ENCODE data around the gene PAX5.

DNA sequence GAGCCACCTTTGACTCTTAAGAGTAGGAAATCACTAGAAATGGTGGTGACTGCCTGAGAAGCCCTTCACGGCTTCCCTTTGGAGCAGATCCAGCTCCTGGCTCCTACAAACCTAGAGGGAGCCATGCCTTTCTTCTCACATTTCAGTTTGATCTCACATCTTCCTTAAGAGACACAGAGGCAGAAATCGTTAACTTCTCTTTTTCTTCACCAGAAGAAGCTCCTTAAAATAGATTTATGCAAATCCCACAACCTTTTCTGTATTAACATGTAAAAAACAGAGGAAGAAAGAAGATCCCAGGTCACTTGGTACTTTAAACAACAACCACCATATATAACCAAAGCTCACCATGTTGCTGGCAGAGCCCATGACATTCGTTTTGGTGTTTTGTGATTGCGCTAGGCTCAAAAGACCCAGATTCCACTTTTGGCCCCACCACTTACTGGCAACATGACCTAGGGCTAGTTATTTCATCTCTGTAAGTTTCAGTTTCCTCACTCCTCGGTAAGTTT is 29.6 kb downstream of the PAX5 start:
- TF ChIP-seq, protein P1, sequence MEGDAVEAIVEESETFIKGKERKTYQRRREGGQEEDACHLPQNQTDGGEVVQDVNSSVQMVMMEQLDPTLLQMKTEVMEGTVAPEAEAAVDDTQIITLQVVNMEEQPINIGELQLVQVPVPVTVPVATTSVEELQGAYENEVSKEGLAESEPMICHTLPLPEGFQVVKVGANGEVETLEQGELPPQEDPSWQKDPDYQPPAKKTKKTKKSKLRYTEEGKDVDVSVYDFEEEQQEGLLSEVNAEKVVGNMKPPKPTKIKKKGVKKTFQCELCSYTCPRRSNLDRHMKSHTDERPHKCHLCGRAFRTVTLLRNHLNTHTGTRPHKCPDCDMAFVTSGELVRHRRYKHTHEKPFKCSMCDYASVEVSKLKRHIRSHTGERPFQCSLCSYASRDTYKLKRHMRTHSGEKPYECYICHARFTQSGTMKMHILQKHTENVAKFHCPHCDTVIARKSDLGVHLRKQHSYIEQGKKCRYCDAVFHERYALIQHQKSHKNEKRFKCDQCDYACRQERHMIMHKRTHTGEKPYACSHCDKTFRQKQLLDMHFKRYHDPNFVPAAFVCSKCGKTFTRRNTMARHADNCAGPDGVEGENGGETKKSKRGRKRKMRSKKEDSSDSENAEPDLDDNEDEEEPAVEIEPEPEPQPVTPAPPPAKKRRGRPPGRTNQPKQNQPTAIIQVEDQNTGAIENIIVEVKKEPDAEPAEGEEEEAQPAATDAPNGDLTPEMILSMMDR (IDR thresholded peaks at IDR 0.05), result no peak
- TF ChIP-seq POLR2A (IDR thresholded peaks at IDR 0.05), result no peak

Measured in ovary (tissue), 3 donors.